ENCODE data around the gene ADCY10. TPM values are rescaled to one million over a fixed set of nuclear protein-coding genes. Genes with fewer than 3 reads are reported as not detected.

Gene ADCY10
- total RNA-seq, 2 donors from 2014 or later, result 0.05 to 1.4 TPM

- TF ChIP-seq POLR2AphosphoS5 (IDR thresholded peaks at IDR 0.05) (no peak), POLR2A (IDR thresholded peaks at IDR 0.05) (no peak), CTCF (IDR thresholded peaks at IDR 0.05) (no peak)
- H3K27me3 ChIP-seq (replicated peaks; ENCODE audit: insufficient read depth), result no peaks in the 10 kb centered on the region
- 86% methylated on average over 3 of the region's 3 CpGs for WGBS
- H3K9me3 ChIP-seq, result no peaks in the 10 kb centered on the region
- DNase-seq (ENCODE audit: low spot score), result no peak
- no peak overlapping the region for H3K4me3 ChIP-seq
- intact Hi-C loops (cut with DNase I), result no loop called here
- no peaks in the 10 kb centered on the region for H3K4me1 ChIP-seq (replicated peaks)
- no peaks in the 10 kb centered on the region for H3K36me3 ChIP-seq
- no peak overlapping the region for H3K27ac ChIP-seq
These were observed 32.1 kb downstream of the ADCY10 start for GRCh38 chr1:167881786-167882185.

DNA sequence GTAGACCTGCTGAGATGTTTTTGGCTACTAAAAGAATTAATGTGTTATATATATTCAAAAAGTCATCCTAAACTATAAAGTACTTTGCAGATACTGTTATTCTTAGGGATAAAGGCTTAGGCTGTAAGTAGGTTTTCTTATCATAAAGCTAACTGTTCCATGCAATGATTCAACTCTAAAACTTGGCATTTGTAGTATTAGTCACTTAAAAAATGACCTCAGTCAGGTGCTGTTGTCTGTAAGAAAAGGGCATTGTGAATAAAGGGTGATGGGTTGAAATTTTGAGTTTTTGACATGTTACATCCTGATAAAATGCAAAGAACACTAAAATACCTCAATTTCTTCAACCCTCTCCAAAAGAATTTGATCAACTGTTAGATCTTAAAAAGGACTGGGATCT is 32.9 kb downstream of the ADCY10 start:
- intact Hi-C loops (cut with DNase I), result no loop called here
- Histone ChIP-seq H3K9me3 (no peaks in the 10 kb centered on the region), H3K36me3 (no peaks in the 10 kb centered on the region), H3K27ac (no peak overlapping the region), H3K4me1 (replicated peaks) (no peaks in the 10 kb centered on the region), H3K27me3 (replicated peaks; ENCODE audit: insufficient read depth) (no peaks in the 10 kb centered on the region), H3K4me3 (no peak overlapping the region)
- TF ChIP-seq CTCF (IDR thresholded peaks at IDR 0.05) (no peak), POLR2AphosphoS5 (IDR thresholded peaks at IDR 0.05) (no peak), POLR2A (IDR thresholded peaks at IDR 0.05) (no peak)
- DNase-seq (ENCODE audit: low spot score), result no peak

- no peak overlapping the region for H3K4me3 ChIP-seq
- H3K9me3 ChIP-seq, result no peaks in the 10 kb centered on the region
- no peaks in the 10 kb centered on the region for H3K27me3 ChIP-seq (replicated peaks; ENCODE audit: insufficient read depth)
- intact Hi-C loops (cut with DNase I), result no loop called here
- DNase-seq (ENCODE audit: low spot score), result no peak
- H3K4me1 ChIP-seq (replicated peaks), result no peaks in the 10 kb centered on the region
- TF ChIP-seq POLR2A (IDR thresholded peaks at IDR 0.05), result no peak
- TF ChIP-seq POLR2AphosphoS5 (IDR thresholded peaks at IDR 0.05), result no peak
- TF ChIP-seq CTCF (IDR thresholded peaks at IDR 0.05), result no peak
- H3K36me3 ChIP-seq, result no peaks in the 10 kb centered on the region
- H3K27ac ChIP-seq, result no peak overlapping the region
- 47% methylated on average over 3 of the region's 3 CpGs for WGBS
These were observed 33.3 kb downstream of the ADCY10 start for GRCh38 chr1:167880580-167881021.

- WGBS, result 82% methylated on average over 1 of the region's 1 CpG
- no peaks in the 10 kb centered on the region for H3K9me3 ChIP-seq
- H3K4me3 ChIP-seq, result no peak overlapping the region
- H3K27me3 ChIP-seq (replicated peaks; ENCODE audit: insufficient read depth), result no peaks in the 10 kb centered on the region
- intact Hi-C loops (cut with DNase I), result no loop called here
- TF ChIP-seq POLR2A (IDR thresholded peaks at IDR 0.05), result no peak
- TF ChIP-seq CTCF (IDR thresholded peaks at IDR 0.05), result no peak
- TF ChIP-seq POLR2AphosphoS5 (IDR thresholded peaks at IDR 0.05), result no peak
- no peak overlapping the region for H3K27ac ChIP-seq
- DNase-seq (ENCODE audit: low spot score), result no peak
- H3K36me3 ChIP-seq, result no peaks in the 10 kb centered on the region
- H3K4me1 ChIP-seq (replicated peaks), result no peaks in the 10 kb centered on the region
These were observed 34.4 kb downstream of the ADCY10 start for GRCh38 chr1:167879508-167879907.

GRCh38 chr1:167878372-167879160 is 35.4 kb downstream of the ADCY10 start:
- H3K27me3 ChIP-seq (replicated peaks; ENCODE audit: insufficient read depth), result no peaks in the 10 kb centered on the region

More at GRCh38 chr1:167878372-167879160, 35.4 kb downstream of the ADCY10 start:
- Histone ChIP-seq H3K4me1 (replicated peaks) (no peaks in the 10 kb centered on the region), H3K4me3 (no peak overlapping the region), H3K27ac (no peak overlapping the region), H3K9me3 (no peaks in the 10 kb centered on the region), H3K36me3 (no peaks in the 10 kb centered on the region)
- intact Hi-C loops (cut with DNase I), result no loop called here
- 97% methylated on average over 7 of the region's 7 CpGs for WGBS
- DNase-seq (ENCODE audit: low spot score), result no peak
- no peak for TF ChIP-seq CTCF (IDR thresholded peaks at IDR 0.05)
- no peak for TF ChIP-seq POLR2A (IDR thresholded peaks at IDR 0.05)
- no peak for TF ChIP-seq POLR2AphosphoS5 (IDR thresholded peaks at IDR 0.05)
